CD4-positive, alpha-beta memory T cell (primary cell): ENCODE measurements around the gene C1orf141. TPM values are rescaled to one million over a fixed set of nuclear protein-coding genes. Genes with fewer than 3 reads are reported as not detected.
"Not testable (repeated sequence)": the region's sequence is repeated elsewhere in the genome, so short reads cannot be mapped to it uniquely, and the experiment has no call there.

Source experiments
- CTCF ChIA-PET: fragments of 350-600 bp; sonication (Branson Sonifier 250); formaldehyde crosslinking; loops from one replicate; lab custom pipeline; 2021; ENCODE audit warnings: inconsistent platforms; ENCODE audit not compliant: partially characterized antibody; lab: Charles Lee
- POLR2A ChIA-PET: fragments of 350-600 bp; sonication (Branson Sonifier 250); formaldehyde crosslinking; loops from one replicate; lab custom pipeline; 2021; ENCODE audit not compliant: partially characterized antibody; lab: Charles Lee
- DNase-seq, 5 donors: peaks; one replicate each; pipeline versions ENCODE4 v3.0.0 to v3.0.0-alpha.2; 2020 to 2022; ENCODE audit warnings: mixed read lengths in 1 of 5
- H3K27ac ChIP-seq: one replicate; pipeline ENCODE4 v1.7.0; 2013; ENCODE audit warnings: low read depth, low read length
- H3K27me3 ChIP-seq: 2 replicates; pipeline ENCODE4 v1.7.0; 2013; ENCODE audit warnings: mild to moderate bottlenecking, low read length, moderate library complexity; ENCODE audit not compliant: insufficient read depth
- H3K36me3 ChIP-seq: 2 replicates; pipeline ENCODE4 v1.7.0; 2013; ENCODE audit warnings: mild to moderate bottlenecking, low read length, moderate library complexity; ENCODE audit not compliant: insufficient read depth
- H3K4me1 ChIP-seq: 2 replicates; pipeline ENCODE4 v1.7.0; 2013; ENCODE audit warnings: mild to moderate bottlenecking, low read length, moderate library complexity; ENCODE audit not compliant: insufficient read depth
- H3K4me3 ChIP-seq, 2 donors: one replicate each; pipeline ENCODE4 v1.7.0; 2013; ENCODE audit warnings: low read length in 2 of 2, mild to moderate bottlenecking in 1 of 2
- H3K9me3 ChIP-seq, 2 donors: one replicate each; pipeline ENCODE4 v1.7.0; 2013; ENCODE audit warnings: low read length in 2 of 2, control low read depth in 1 of 2; ENCODE audit not compliant: control insufficient read depth in 1 of 2
- H3K27ac Mint-ChIP-seq, 7 donors: one replicate each; pipeline ENCODE4 v1.8.0; 2020 to 2021; ENCODE audit warnings: mixed read lengths in 7 of 7, mild to moderate bottlenecking in 6 of 7, inconsistent platforms in 3 of 7, moderate library complexity in 3 of 7
- H3K27me3 Mint-ChIP-seq, 2 donors: one replicate each; pipeline ENCODE4 v1.8.0; 2020 to 2021; ENCODE audit warnings: mixed read lengths in 2 of 2
- H3K36me3 Mint-ChIP-seq, 2 donors: one replicate each; pipeline ENCODE4 v1.8.0; 2020 to 2021; ENCODE audit warnings: mixed read lengths in 2 of 2, inconsistent platforms in 1 of 2, mild to moderate bottlenecking in 1 of 2
- H3K4me1 Mint-ChIP-seq, 4 donors: one replicate each; pipeline ENCODE4 v1.8.0; 2020 to 2021; ENCODE audit warnings: mixed read lengths in 4 of 4, mild to moderate bottlenecking in 1 of 4
- H3K4me3 Mint-ChIP-seq, 8 donors: one replicate each; pipeline ENCODE4 v1.8.0; 2020 to 2021; ENCODE audit warnings: mixed read lengths in 8 of 8, mild to moderate bottlenecking in 7 of 8, moderate library complexity in 6 of 8, inconsistent platforms in 3 of 8
- H3K9me3 Mint-ChIP-seq, 8 donors: one replicate each; pipeline ENCODE4 v1.8.0; 2020 to 2021; ENCODE audit warnings: mixed read lengths in 8 of 8, mild to moderate bottlenecking in 5 of 8, inconsistent platforms in 3 of 8, moderate library complexity in 1 of 8
- intact Hi-C: fragments of 100-400 bp; cut with micrococcal nuclease; formaldehyde crosslinking; loops from one replicate; pipeline ENCODE4 v1.15.1; 2023
- polyA plus RNA-seq, 2 donors: library from polyadenylated mRNA; unstranded; fragments of 300-500 nt; fragmentation: Illumina TruSeq; gene quantifications; one replicate each; pipeline ENCODE4 v1.2.3, GENCODE V29; 2021
- total RNA-seq, 2 experiments: library from RNA; stranded (reverse); gene quantifications; one replicate each; pipeline ENCODE4 v1.2.3, GENCODE V29; 2021

Gene C1orf141
- total and polyA plus RNA-seq, 4 experiments from 2014 or later = not detected

DNA sequence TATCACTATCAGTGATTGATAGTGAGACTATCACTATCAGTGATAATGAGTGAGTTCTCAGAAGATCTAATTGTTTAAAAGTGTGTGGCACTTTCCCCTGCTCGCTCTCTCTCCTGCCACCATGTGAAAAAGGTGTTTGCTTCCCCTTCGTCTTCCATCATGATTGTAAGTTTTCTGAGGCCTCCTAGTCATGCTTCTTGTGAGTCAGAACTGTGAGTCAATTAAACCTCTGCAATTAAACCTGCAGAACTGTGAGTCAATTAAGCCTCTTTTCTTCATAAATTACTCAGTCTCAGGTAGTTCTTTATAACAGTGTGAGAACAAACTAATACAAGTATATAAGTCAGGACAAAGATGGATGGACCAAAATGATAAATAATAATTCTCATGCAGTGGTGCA is 24.5 kb upstream of the C1orf141 start:
- Mint-ChIP-seq H3K27ac (no peak overlapping the region), H3K9me3 (peaks cover 0 to 2% (median 0%) of the 10 kb centered on the region in 8 donors), H3K4me1 (peaks cover 6 to 18% (median 9%) of the 10 kb centered on the region in 4 donors), H3K27me3 (peaks cover 5 to 7% of the 10 kb centered on the region in 2 donors), H3K36me3 (no peaks in the 10 kb centered on the region), H3K4me3 (no peak overlapping the region)
- Histone ChIP-seq H3K4me3 (no peak overlapping the region), H3K36me3 (no peaks in the 10 kb centered on the region), H3K27me3 (no peaks in the 10 kb centered on the region), H3K4me1 (no peaks in the 10 kb centered on the region), H3K27ac (no peak overlapping the region), H3K9me3 (no peaks in the 10 kb centered on the region)
- CTCF ChIA-PET = interaction anchor here (2.6 kb wide), 1 partner anchor 56 kb away, joined by 10 read pairs; no protein-coding TSS in a partner anchor
- intact Hi-C loops = no loop called here
- DNase-seq = no peak
- POLR2A ChIA-PET = no interaction called here

DNA sequence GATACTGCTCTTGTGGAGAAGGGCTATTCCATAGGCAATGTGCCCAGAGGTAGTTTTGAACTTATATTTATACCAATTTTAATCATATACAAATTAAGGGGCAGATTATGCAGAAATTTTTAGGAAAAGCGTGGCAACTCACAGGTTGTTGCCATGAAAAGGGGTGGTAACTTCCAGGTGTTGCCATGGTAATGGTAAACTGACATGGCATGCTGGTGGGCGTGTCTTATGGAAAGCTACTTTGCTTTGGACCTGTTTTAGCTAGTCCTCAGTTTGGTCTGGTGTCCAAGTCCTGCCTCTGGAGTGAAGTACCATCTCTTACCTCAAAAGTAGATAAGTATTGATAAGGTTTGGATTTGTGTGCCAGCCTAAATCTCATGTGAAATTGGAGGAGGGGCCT is 23.6 kb upstream of the C1orf141 start:
- ChIA-PET CTCF (interaction anchor here (1.2 kb wide), 1 partner anchor 393 kb away, joined by 3 read pairs; no protein-coding TSS in a partner anchor), POLR2A (no interaction called here)
- H3K9me3 ChIP-seq = no peaks in the 10 kb centered on the region
- H3K27me3 ChIP-seq = no peaks in the 10 kb centered on the region
- no peaks in the 10 kb centered on the region for H3K36me3 Mint-ChIP-seq
- intact Hi-C loops = no loop called here
- no peak overlapping the region for H3K4me3 ChIP-seq
- peaks cover 6 to 7% of the 10 kb centered on the region in 2 donors for H3K27me3 Mint-ChIP-seq
- no peaks in the 10 kb centered on the region for H3K4me1 ChIP-seq
- no peak overlapping the region for H3K27ac ChIP-seq
- H3K4me1 Mint-ChIP-seq = peaks cover 6 to 11% (median 9%) of the 10 kb centered on the region in 4 donors
- H3K9me3 Mint-ChIP-seq = peaks cover 0 to 2% (median 0%) of the 10 kb centered on the region in 8 donors
- H3K36me3 ChIP-seq = no peaks in the 10 kb centered on the region
- H3K4me3 Mint-ChIP-seq = no peak overlapping the region
- no peak for DNase-seq
- no peak overlapping the region for H3K27ac Mint-ChIP-seq

DNA sequence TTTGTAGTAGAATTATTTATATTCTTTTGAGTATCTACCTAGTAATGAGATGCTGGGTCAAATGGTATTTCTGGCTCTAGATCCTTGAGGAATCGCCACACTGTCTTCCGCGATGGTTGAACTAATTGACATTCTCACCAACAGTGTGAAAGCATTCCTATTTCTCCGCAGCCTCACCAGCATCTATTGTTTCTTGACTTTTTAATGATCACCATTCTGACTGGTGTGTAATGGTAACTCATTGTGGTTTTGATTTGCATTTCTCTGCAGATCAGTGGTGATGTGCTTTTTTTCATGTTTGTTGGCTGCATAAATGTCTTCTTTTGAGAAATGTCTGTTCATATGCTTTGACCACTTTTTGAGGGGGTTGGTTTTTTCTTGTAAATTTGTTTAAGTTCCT is 16.2 kb upstream of the C1orf141 start:
- Histone ChIP-seq H3K36me3 (no peaks in the 10 kb centered on the region), H3K4me3 (no peak overlapping the region), H3K4me1 (peaks cover 16% of the 10 kb centered on the region), H3K27me3 (no peaks in the 10 kb centered on the region), H3K9me3 (no peaks in the 10 kb centered on the region), H3K27ac (no peak overlapping the region)
- no peak overlapping the region for H3K4me3 Mint-ChIP-seq
- no peak overlapping the region for H3K27ac Mint-ChIP-seq
- H3K4me1 Mint-ChIP-seq = peaks cover 13 to 26% (median 17%) of the 10 kb centered on the region in 4 donors
- no peak for DNase-seq
- H3K27me3 Mint-ChIP-seq = peaks cover 2 to 3% of the 10 kb centered on the region in 2 donors
- intact Hi-C loops = no loop called here
- ChIA-PET CTCF (interaction anchor here (3.3 to 7.8 kb wide), 6 partner anchors 12 to 385 kb away, joined by 12 to 212 read pairs (median 34); no protein-coding TSS in a partner anchor), POLR2A (no interaction called here)
- H3K36me3 Mint-ChIP-seq = no peaks in the 10 kb centered on the region
- peaks cover 0 to 2% (median 0%) of the 10 kb centered on the region in 8 donors for H3K9me3 Mint-ChIP-seq

DNA sequence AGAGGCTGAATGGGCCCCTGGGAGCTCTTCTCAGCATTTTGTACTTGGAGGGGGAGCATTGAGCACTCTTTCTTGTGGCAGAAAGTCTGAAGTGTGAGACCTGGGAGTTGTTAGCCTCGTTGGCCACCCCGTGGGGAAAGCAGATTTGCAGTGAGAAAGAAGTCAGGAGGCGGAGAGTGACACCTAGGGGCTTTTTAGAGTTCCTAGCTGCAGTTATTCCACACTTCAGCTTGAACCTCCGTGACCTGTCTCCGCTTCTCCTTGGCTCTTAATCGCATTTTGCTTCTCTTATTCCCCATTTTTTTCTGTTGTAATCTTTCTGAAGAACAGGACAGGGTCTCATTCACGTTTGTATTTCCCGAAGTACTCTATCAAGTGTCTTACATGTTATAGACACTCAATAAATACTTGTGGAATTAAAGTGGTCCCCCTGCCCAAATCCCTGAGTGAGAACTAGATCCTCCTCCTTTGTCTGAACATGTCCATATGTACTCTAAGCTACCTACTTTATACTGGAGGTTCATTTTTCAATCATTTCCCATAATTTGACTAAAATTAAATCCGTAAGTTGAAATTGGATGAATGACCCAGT is 14.5 kb upstream of the C1orf141 start:
- ChIA-PET POLR2A (interaction anchor here (1.1 to 3.0 kb wide), 4 partner anchors 22 to 384 kb away, joined by 3 to 14 read pairs (median 4); partner anchors contain the start of gene SLC35D1), CTCF (interaction anchor here (0.7 to 7.8 kb wide), 33 partner anchors 8 to 424 kb away, joined by 3 to 212 read pairs (median 6); no protein-coding TSS in a partner anchor)
- Histone ChIP-seq H3K4me1 (peaks cover 18% of the 10 kb centered on the region), H3K27me3 (no peaks in the 10 kb centered on the region), H3K27ac (no peak overlapping the region), H3K9me3 (no peaks in the 10 kb centered on the region), H3K36me3 (no peaks in the 10 kb centered on the region), H3K4me3 (no peak overlapping the region)
- DNase-seq = peak; percentile 43 to 62 (median 56)
- H3K9me3 Mint-ChIP-seq = no peaks in the 10 kb centered on the region
- H3K4me1 Mint-ChIP-seq = peaks cover 17 to 38% (median 23%) of the 10 kb centered on the region in 4 donors
- intact Hi-C loops = loop anchor here (1.0 to 10.0 kb wide), 5 partner anchors 92 to 384 kb away; no protein-coding TSS in a partner anchor
- H3K36me3 Mint-ChIP-seq = no peaks in the 10 kb centered on the region
- H3K27ac Mint-ChIP-seq = peak overlapping the region in 1 of 7 donors; percentile 14
- peaks cover 1 to 2% of the 10 kb centered on the region in 2 donors for H3K27me3 Mint-ChIP-seq
- H3K4me3 Mint-ChIP-seq = peak overlapping the region in 1 of 8 donors; percentile 23

DNA sequence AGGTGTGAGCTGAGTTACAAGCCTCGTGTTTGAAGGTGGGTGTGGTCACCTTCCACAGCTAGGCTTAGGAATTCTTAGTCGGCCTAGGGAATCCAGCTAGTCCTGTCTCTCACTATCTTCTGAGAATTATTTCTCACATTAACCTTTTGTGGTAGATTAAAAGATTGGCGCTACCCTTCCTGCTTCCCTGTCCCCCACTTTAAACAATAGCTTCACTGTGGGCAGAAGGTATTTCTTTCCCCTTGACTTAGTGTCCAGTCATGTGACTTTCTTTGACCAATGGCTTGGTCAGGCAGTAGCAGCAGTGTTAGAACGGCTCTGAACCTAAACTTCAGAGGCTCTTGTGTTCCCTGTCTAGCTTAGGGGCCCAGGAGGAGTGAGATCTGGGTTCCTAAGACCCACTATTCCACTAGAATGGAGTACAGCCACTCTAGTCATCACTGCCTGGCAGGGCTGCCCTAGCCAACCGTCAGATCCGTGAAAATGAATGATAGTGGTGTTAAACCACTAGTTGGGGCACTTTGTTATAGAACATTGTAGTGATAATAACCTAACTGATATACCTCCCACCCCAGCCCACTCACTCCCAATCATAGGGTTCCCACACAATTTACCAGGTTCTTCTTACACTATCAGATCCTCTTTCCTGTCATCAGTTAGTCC is 13.9 kb upstream of the C1orf141 start:
- Mint-ChIP-seq H3K27me3 (peaks cover 1 to 2% of the 10 kb centered on the region in 2 donors), H3K4me1 (peaks cover 20 to 44% (median 28%) of the 10 kb centered on the region in 4 donors), H3K27ac (peak overlapping the region in 2 of 7 donors; percentile 14 to 71), H3K9me3 (no peaks in the 10 kb centered on the region), H3K4me3 (peak overlapping the region in 2 of 8 donors; percentile 23 to 39), H3K36me3 (no peaks in the 10 kb centered on the region)
- Histone ChIP-seq H3K36me3 (no peaks in the 10 kb centered on the region), H3K4me1 (peaks cover 18% of the 10 kb centered on the region), H3K9me3 (no peaks in the 10 kb centered on the region), H3K27me3 (no peaks in the 10 kb centered on the region), H3K27ac (no peak overlapping the region), H3K4me3 (no peak overlapping the region)
- intact Hi-C loops = loop anchor here (1.0 to 10.0 kb wide), 5 partner anchors 92 to 383 kb away; no protein-coding TSS in a partner anchor
- ChIA-PET POLR2A (interaction anchor here (1.3 to 3.0 kb wide), 3 partner anchors 23 to 384 kb away, joined by 3 to 14 read pairs (median 4); partner anchors contain the start of gene SLC35D1), CTCF (interaction anchor here (0.7 to 7.8 kb wide), 33 partner anchors 8 to 423 kb away, joined by 3 to 212 read pairs (median 6); no protein-coding TSS in a partner anchor)
- no peak for DNase-seq

DNA sequence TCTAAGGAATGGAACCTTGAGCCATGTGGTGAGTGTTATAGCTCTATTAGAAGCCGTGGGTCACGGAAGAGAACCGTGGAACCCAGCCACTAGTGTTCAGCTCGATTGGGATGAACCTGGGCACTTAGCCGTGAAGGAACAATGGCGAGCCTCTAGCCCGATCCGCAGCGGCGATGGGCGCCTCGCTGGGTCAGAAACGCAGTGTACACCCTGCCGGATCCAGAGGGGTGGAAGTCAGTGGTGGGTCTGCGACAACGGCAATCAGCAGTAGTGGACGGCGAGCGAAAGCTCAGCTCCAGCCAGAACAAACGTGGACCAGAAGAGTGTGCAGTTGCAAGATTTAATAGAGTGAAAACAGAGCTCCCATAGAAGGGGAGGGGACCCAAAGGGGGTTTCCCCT is 13.2 kb upstream of the C1orf141 start:
- not testable (repeated sequence) for H3K27me3 ChIP-seq, H3K9me3 Mint-ChIP-seq, H3K36me3 Mint-ChIP-seq, H3K4me3 Mint-ChIP-seq, H3K9me3 ChIP-seq, DNase-seq, H3K27ac ChIP-seq, H3K27me3 Mint-ChIP-seq, H3K36me3 ChIP-seq, H3K4me3 ChIP-seq
- ChIA-PET POLR2A (interaction anchor here (3.0 kb wide), 1 partner anchor 23 kb away, joined by 14 read pairs; no protein-coding TSS in a partner anchor), CTCF (interaction anchor here (0.9 to 7.8 kb wide), 24 partner anchors 9 to 423 kb away, joined by 3 to 212 read pairs (median 8); no protein-coding TSS in a partner anchor)
- peaks cover 27 to 51% (median 35%) of the 10 kb centered on the region in 4 donors for H3K4me1 Mint-ChIP-seq
- intact Hi-C loops = loop anchor here (2.0 to 10.0 kb wide), 3 partner anchors 91 to 277 kb away; no protein-coding TSS in a partner anchor
- peaks cover 25% of the 10 kb centered on the region for H3K4me1 ChIP-seq
- peak overlapping the region in 1 of 7 donors; percentile 71 for H3K27ac Mint-ChIP-seq
